ACC112 (cell line): ENCODE data around the gene RPP30.

ENCODE experiments used
- H2AFZ ChIP-seq: fragments of 200-600 bp; sonication (generic); one replicate; pipeline ENCODE4 v1.6.0; 2017; ENCODE audit warnings: antibody characterized with exemption, low read length; ENCODE audit not compliant: unreplicated experiment
- H3K27ac ChIP-seq: fragments of 200-600 bp; sonication (generic); 2 replicates; pipeline ENCODE4 v1.5.1; 2014; ENCODE audit warnings: low read depth, mild to moderate bottlenecking, antibody characterized with exemption, low read length, moderate library complexity
- H3K27me3 ChIP-seq: fragments of 200-600 bp; sonication (generic); 2 replicates; pipeline ENCODE4 v1.6.1; 2014; ENCODE audit warnings: mild to moderate bottlenecking, antibody characterized with exemption, low read length, moderate library complexity, mixed read lengths; ENCODE audit not compliant: insufficient read depth
- H3K36me3 ChIP-seq: fragments of 200-600 bp; sonication (generic); 2 replicates; pipeline ENCODE4 v1.6.1; 2016; ENCODE audit warnings: mild to moderate bottlenecking, antibody characterized with exemption, low read length, moderate library complexity, mixed read lengths; ENCODE audit not compliant: insufficient read depth
- H3K4me1 ChIP-seq: fragments of 200-600 bp; sonication (generic); one replicate; pipeline ENCODE4 v1.6.1; 2016; ENCODE audit warnings: low read length, mixed read lengths; ENCODE audit not compliant: insufficient read depth, unreplicated experiment, control insufficient read depth
- H3K4me3 ChIP-seq: fragments of 200-600 bp; sonication (generic); 2 replicates; pipeline ENCODE4 v1.5.1; 2014; ENCODE audit warnings: mild to moderate bottlenecking, low read depth, low read length
- H3K79me2 ChIP-seq: fragments of 200-600 bp; sonication (generic); one replicate; pipeline ENCODE4 v1.6.0; 2016; ENCODE audit warnings: low read length; ENCODE audit not compliant: control insufficient read depth, unreplicated experiment, insufficient read depth

Gene RPP30

GRCh38 chr10:90871766-90872647 lies at the start of gene RPP30:
TSS of gene RPP30 (plus strand) at chr10:90871974. CDS start at chr10:90871987, 13 bp downstream.
- no peaks in the 10 kb centered on the region for H3K27me3 ChIP-seq
- H3K27ac ChIP-seq, result peak within 1 kb of the TSS; percentile 39; the same call in 1 of the 2 replicates
- H2AFZ ChIP-seq, result peak within 1 kb of the TSS; percentile 98
- peak within 1 kb of the TSS; percentile 95 for H3K4me3 ChIP-seq
- H3K79me2 ChIP-seq, result peaks cover 34% of the 10 kb centered on the region
- peaks cover 8% of the 10 kb centered on the region; the same call in 1 of the 2 replicates for H3K36me3 ChIP-seq
- H3K4me1 ChIP-seq, result peaks cover 15% of the 10 kb centered on the region

- Histone ChIP-seq H3K27ac (no peak overlapping the region), H2AFZ (no peak overlapping the region), H3K4me1 (no peaks in the 10 kb centered on the region), H3K4me3 (no peak overlapping the region), H3K36me3 (no peaks in the 10 kb centered on the region), H3K27me3 (no peaks in the 10 kb centered on the region), H3K79me2 (no peaks in the 10 kb centered on the region)
Measured at GRCh38 chr10:90822508-90822907, 49.3 kb upstream of the RPP30 start.

- Histone ChIP-seq H3K4me1 (no peaks in the 10 kb centered on the region), H3K79me2 (no peaks in the 10 kb centered on the region), H3K36me3 (no peaks in the 10 kb centered on the region), H2AFZ (no peak overlapping the region), H3K27ac (no peak overlapping the region), H3K27me3 (no peaks in the 10 kb centered on the region), H3K4me3 (no peak overlapping the region)
Measured at GRCh38 chr10:90832111-90832510, 39.7 kb upstream of the RPP30 start.

- no peaks in the 10 kb centered on the region for H3K27me3 ChIP-seq
- no peak overlapping the region for H2AFZ ChIP-seq
- H3K4me3 ChIP-seq, result no peak overlapping the region
- H3K27ac ChIP-seq, result no peak overlapping the region
- H3K4me1 ChIP-seq, result no peaks in the 10 kb centered on the region
- H3K79me2 ChIP-seq, result no peaks in the 10 kb centered on the region
- H3K36me3 ChIP-seq, result no peaks in the 10 kb centered on the region
Measured at GRCh38 chr10:90834326-90834725, 37.4 kb upstream of the RPP30 start.

GRCh38 chr10:90837486-90837885 lies 34.3 kb upstream of the RPP30 start:
- Histone ChIP-seq H2AFZ (no peak overlapping the region), H3K27me3 (no peaks in the 10 kb centered on the region), H3K4me1 (peaks cover 2% of the 10 kb centered on the region), H3K36me3 (no peaks in the 10 kb centered on the region), H3K79me2 (no peaks in the 10 kb centered on the region), H3K27ac (no peak overlapping the region), H3K4me3 (no peak overlapping the region)

GRCh38 chr10:90842725-90843124 lies 29.0 kb upstream of the RPP30 start:
- Histone ChIP-seq H3K4me1 (peaks cover 25% of the 10 kb centered on the region), H2AFZ (no peak overlapping the region), H3K27ac (peak overlapping the region; percentile 15; the same call in 1 of the 2 replicates), H3K79me2 (no peaks in the 10 kb centered on the region), H3K4me3 (no peak overlapping the region), H3K36me3 (no peaks in the 10 kb centered on the region), H3K27me3 (no peaks in the 10 kb centered on the region)

GRCh38 chr10:90845726-90846125 lies 26.0 kb upstream of the RPP30 start:
- Histone ChIP-seq H3K27me3 (no peaks in the 10 kb centered on the region), H3K4me3 (no peak overlapping the region), H2AFZ (no peak overlapping the region), H3K36me3 (no peaks in the 10 kb centered on the region), H3K79me2 (no peaks in the 10 kb centered on the region), H3K27ac (no peak overlapping the region), H3K4me1 (peaks cover 33% of the 10 kb centered on the region)

- Histone ChIP-seq H3K79me2 (no peaks in the 10 kb centered on the region), H3K27ac (peak overlapping the region; percentile 44), H3K36me3 (no peaks in the 10 kb centered on the region), H2AFZ (no peak overlapping the region), H3K4me3 (no peak overlapping the region), H3K27me3 (no peaks in the 10 kb centered on the region), H3K4me1 (peaks cover 33% of the 10 kb centered on the region)
Measured at GRCh38 chr10:90846746-90847145, 25.0 kb upstream of the RPP30 start.

GRCh38 chr10:90847436-90847835 lies 24.3 kb upstream of the RPP30 start:
- H3K4me3 ChIP-seq, result no peak overlapping the region
- peaks cover 32% of the 10 kb centered on the region for H3K4me1 ChIP-seq
- no peaks in the 10 kb centered on the region for H3K36me3 ChIP-seq
- H2AFZ ChIP-seq, result no peak overlapping the region
- H3K79me2 ChIP-seq, result no peaks in the 10 kb centered on the region
- peak overlapping the region; percentile 44 for H3K27ac ChIP-seq
- H3K27me3 ChIP-seq, result no peaks in the 10 kb centered on the region

GRCh38 chr10:90849956-90850749 lies 21.6 kb upstream of the RPP30 start:
- Histone ChIP-seq H3K27me3 (no peaks in the 10 kb centered on the region), H3K36me3 (no peaks in the 10 kb centered on the region), H3K4me1 (peaks cover 23% of the 10 kb centered on the region), H3K4me3 (no peak overlapping the region), H3K27ac (peak overlapping the region; percentile 57), H2AFZ (no peak overlapping the region), H3K79me2 (peaks cover 1% of the 10 kb centered on the region)
